GM19324 (cell line): Measurements from ENCODE around the gene ANKRD6.

Source experiments
- ATAC-seq: cut with Tn5 transposase; IDR thresholded peaks from one replicate; pipeline ENCODE4 v1.9.1; 2021; ENCODE audit warnings: mild to moderate bottlenecking, moderate library complexity; ENCODE audit not compliant: unreplicated experiment, low FRiP score

Gene ANKRD6

DNA sequence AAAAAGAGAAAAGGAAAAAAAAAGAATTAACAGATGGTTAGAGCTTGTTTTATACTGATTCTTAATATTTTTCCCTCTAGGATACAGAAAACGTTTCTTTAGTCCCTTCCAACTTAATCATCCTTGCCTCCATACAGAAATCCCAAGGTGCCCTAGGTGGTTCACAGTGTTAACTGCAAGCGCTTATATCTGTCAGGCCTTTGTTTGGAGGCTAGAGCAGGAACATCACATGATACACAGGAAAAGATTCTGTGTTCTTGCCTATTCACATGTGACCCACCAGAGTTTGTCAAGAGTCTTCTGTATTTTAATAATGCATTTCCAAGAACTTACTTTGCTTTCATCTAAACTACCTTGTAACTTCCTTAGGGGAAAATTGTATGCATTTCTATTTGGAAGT is 31.3 kb downstream of the ANKRD6 start:
- ATAC-seq: no peak

DNA sequence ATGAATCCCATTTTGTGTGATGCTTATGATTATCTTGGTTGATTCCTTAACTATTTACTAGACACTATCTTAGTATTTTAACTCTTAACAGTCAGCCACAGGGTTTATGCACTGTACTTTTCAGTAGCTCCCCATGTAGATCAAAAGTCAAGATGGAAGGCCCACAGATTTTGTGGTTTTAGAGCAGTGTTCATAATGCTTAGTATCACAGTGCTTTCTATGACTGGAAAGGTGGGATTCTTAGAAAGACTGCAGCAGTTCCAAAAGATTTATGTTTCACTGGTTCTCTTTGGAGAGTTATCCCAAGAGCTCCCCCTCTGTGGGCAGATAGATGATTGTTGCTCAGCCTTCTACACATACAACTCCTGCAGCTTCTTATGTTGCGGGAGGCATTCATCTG is 34.5 kb downstream of the ANKRD6 start:
- ATAC-seq: no peak

GRCh38 chr6:89468998-89469397 is 36.0 kb downstream of the ANKRD6 start:
- no peak for ATAC-seq

DNA sequence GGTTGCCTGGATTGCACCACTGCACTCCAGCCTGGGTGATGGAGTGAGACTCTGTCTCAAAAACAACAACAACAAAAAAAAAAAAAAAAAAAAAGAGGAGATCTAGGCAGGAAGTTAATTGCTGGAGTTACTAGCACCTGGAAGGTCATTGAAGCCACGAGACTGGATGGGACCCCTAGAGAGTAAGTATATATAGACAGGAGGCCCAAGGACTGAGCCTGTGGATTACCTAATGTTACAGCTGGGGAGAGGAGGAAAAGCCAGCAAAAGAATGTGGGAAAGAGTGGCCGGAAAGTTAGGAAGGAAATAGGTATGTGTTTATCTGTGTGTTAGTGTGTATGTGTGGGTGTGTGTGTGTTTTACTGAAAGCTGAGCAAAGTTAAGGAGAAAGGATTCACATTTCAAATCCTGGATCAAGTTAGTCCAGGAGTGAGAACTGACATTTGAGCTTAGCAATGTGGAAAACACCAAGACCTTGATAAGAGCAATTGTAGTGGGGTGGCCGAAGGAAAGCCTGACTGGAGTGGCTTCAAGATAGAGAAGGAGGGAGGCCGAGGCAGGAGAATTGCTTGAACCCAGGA is 38.4 kb downstream of the ANKRD6 start:
- no peak for ATAC-seq

DNA sequence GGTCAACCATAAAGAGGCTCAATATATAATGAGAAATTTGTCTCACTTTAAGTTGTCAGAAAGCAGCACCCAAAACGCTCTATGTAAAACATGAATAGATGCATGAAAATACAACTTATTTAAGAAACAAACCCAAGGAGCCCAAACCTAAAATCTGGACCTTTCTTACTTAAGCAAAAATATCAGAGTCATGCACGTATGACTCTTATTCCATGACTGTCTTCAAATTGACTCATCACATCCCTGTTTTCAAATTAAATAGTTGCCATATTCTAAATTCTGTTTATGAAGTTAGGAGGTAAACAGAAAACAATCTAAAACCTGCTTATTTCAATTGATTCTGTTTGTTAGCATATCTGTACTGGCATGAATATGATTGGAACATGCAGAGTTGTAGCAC is 42.1 kb downstream of the ANKRD6 start:
- ATAC-seq: no peak

DNA sequence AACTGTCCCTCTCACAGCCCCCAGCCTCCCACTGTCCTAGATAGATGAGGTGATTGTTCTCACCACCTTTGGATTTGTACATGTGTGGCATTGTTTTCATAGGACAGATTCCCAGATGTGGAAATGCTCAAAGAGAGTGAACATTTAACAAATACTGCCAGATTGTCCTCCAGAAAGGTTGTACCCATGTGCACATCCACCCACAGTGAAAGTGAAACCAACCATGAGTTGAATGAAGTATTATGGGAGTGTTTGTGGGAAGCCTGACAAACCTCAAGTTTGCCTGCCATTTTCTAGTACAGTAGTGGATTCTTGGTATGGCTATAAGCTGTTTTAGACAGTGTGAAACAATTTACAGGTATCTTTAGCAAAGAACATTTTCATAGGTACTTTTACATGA is 42.7 kb downstream of the ANKRD6 start:
- peak; percentile 49 for ATAC-seq

GRCh38 chr6:89479897-89480296 is 46.9 kb downstream of the ANKRD6 start:
- ATAC-seq: no peak

DNA sequence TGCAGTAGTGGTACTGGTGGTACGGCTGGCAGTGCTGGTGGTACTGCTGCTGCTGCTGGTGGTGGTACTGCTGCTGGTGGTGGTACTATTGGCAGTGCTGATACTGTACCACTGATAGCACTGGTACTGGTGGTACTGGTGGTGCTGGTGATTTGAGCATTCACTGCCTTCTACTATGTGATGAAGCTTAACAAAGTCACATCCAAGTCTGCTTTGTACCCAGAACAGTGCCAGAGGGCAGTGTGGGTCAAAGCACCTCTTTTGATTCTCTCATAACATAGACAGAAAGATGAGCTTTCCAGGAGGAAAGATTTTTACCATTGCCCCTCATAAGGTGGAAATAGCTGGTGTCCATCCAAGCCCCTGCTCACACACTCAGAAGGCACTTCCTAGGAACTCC is 48.7 kb downstream of the ANKRD6 start:
- no peak for ATAC-seq

- ATAC-seq: no peak
These were observed 49.2 kb downstream of the ANKRD6 start for GRCh38 chr6:89482126-89482525.

GRCh38 chr6:89483111-89483720 is 50.3 kb downstream of the ANKRD6 start:
- no peak for ATAC-seq

DNA sequence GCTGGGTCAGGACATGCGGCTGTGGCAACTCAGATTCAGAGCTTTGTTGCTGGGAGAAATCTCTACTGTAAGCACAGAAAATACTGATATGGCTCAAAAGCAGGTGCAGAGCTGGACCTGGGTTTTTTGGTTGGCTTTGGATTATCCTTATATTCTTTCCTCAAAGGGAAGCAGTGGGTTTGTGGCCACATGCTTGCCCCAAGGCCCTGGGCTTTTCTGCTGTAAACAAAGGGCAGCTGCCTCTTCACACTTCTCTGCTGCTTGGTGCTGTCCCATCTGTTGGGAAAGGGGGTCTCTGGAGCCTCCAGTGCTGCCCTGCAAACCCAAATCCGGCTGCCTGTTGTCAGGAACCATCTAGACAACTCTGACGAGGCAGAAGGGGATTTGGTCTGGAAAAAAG is 52.4 kb downstream of the ANKRD6 start:
- no peak for ATAC-seq

DNA sequence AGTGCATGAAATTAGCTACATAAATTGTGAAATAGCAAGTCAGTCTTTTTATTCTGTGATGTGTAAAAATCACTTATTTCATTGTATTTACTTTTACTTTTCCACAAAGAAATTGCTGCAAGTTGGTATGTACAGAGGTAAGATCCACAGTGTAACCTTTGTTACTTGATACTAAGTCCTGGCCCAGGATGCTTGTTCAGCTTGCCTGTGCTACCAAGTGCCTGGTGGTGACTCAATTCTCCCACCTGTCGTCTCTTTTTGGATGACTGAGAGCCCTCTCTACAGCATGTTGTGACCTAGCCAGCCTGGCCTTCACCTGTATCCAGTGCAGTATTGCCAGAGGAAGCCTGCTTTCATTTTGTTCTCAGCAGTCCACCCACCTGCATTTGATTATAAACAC is 54.9 kb downstream of the ANKRD6 start:
- no peak for ATAC-seq

DNA sequence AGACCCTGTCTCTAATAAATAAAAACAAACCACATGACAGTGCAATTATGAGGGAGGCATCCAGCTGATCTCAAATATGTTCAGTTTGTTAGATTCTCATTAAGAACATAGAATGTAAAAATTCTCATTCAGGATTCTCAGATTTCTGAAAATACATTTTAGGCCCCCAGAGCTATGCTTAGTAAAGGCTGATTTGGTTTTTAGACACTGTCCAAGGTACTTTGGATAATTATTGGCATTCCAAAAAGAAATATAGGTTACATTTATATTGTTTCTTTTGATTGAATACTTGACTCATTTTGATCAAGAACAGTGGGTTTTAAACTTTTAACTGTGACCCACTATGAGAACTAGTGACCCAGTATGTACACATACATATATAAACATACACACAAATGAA is 55.5 kb downstream of the ANKRD6 start:
- ATAC-seq: no peak

- no peak for ATAC-seq
These were observed 56.1 kb downstream of the ANKRD6 start for GRCh38 chr6:89489078-89489477.

DNA sequence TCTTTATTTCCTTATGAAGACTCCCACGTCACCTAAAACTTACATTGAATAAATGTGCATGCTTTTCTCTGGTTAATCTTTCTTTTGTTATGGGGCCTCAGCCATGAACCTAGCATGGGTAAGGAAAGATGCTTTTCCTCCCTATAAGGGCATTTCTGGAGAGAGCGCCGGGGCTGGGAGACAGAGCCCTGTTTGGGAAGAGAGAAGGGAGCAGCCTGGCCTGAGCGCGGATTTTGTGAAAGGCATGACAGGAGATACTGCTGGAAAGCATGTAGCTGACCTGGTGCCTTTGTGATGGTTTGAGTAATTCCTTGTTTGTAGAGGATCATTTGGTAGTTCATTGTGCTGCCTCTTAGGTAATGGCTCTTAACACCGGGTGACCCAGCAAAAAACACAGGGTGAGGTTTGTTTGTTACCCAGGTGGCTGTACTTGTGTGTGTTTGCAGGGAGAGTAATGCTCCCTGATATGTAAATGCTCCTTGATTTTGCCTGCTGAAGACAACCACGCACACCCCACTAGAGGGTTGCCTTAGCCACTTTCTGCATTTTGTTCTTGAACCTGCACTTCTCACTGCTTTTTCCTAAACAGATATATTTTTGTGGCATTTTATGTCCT is 59.2 kb downstream of the ANKRD6 start:
- no peak for ATAC-seq

GRCh38 chr6:89494131-89494793 is 61.3 kb downstream of the ANKRD6 start:
- no peak for ATAC-seq

DNA sequence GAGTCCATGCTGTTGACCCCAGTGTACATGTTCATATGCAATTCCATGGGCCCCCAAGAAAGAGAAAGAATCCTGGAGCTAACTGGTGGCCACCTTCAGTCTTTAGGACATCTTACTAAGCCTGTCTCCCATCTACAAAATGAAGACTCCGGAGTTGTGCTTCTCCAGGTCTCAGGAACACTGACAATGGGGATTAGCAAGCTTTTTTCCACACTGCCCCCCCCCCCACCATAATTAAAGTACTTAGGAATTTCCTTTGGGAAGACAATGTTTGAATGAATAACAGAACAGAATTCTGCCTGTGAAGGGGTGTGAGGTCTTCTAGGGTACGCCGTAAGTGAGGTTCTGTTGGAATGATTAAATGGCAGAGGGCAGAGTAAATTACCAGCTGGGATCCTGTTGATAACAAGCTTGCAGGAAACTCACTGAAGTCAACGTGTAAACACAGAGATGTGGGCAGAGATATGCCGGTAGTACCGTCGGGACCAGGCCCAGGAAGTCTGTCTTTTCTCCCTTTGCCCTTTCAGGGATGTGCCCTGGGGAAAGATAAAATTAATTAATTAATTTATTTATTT is 63.1 kb downstream of the ANKRD6 start:
- ATAC-seq: no peak

GRCh38 chr6:89500611-89501010 is 67.7 kb downstream of the ANKRD6 start:
- ATAC-seq: no peak

DNA sequence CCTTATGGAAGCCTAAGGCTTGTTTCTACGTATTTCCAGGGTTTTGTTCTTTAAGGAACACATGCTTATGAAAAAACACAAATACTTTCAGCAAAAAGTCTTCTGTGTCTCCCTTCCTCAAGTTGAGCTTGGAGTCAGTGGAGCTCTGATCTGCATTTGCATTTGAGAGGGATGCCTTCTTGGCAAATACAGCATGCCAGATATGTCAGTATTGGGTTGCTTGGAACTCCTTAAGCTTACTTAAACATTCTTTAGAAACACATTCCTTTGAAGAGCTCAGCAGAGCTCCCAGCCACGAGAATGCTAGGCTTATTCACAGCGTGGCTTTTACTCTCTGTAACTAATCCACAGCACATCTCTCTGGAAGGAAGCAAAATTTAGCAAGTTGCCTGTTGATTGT is 68.3 kb downstream of the ANKRD6 start:
- ATAC-seq: no peak

GRCh38 chr6:89501753-89502152 is 68.8 kb downstream of the ANKRD6 start:
- ATAC-seq: no peak

DNA sequence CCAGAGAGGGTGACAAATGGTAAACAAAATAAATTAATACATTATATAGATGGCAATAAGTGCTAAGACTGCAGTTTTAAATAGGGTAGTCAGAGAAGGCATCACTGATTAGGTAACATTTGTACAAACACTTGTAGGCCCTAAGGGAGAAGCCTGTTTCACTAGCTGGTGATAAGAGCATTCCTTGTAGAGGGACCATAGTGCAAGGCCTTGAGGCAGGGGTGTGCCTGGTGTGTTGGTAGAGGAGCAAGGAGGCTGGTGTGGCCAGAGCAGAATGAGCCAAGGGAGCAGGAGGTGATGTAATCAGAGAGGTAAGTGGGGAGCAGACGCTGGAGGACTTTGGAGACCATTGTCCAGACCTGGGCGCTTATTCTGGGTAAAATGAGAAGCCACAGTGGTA is 70.7 kb downstream of the ANKRD6 start:
- ATAC-seq: no peak
